Measurements from ENCODE around the gene CCNK. TPM values are rescaled to one million over a fixed set of nuclear protein-coding genes. Genes with fewer than 3 reads are reported as not detected.
A peak's percentile ranks its signal among the peaks of the same experiment; 100 is the strongest.

Gene CCNK
- total and polyA plus RNA-seq, 11 donors, result 9.1 to 35.3 (median 29.3) TPM

GRCh38 chr14:99513946-99514551 lies 32.8 kb downstream of the CCNK start:
- peaks cover 0 to 20% (median 8%) of the 10 kb centered on the region in 12 donors for H3K4me1 ChIP-seq
- intact Hi-C loops (cut with DNase I), result loop anchor here in 1 of 10 donors (10.0 kb wide), 1 partner anchor 371 kb away; no protein-coding TSS in a partner anchor
- ATAC-seq, result no peak

GRCh38 chr14:99514552-99515300 lies 33.5 kb downstream of the CCNK start:
- DNase-seq (peak in 4 of 5 donors; percentile 20 to 49 (median 24)), ATAC-seq (no peak)
- Histone ChIP-seq H3K4me1 (peaks cover 0 to 20% (median 8%) of the 10 kb centered on the region in 12 donors), H3K27ac (no peak overlapping the region), H3K9me3 (no peaks in the 10 kb centered on the region), H3K36me3 (peaks cover 0 to 52% (median 28%) of the 10 kb centered on the region in 9 donors), H3K27me3 (no peaks in the 10 kb centered on the region), H3K4me3 (no peak overlapping the region)
- WGBS, 4 donors, result 90 to 97% (median 92%) methylated on average over 10 to 20 of the region's 20 CpGs
- TF ChIP-seq CTCF (IDR thresholded peaks at IDR 0.05) (no peak), POLR2A (IDR thresholded peaks at IDR 0.05) (no peak)
- intact Hi-C loops (cut with DNase I), result loop anchor here in 1 of 10 donors (10.0 kb wide), 1 partner anchor 370 kb away; no protein-coding TSS in a partner anchor

More at GRCh38 chr14:99513946-99514551, 32.8 kb downstream of the CCNK start:
- TF ChIP-seq POLR2A (IDR thresholded peaks at IDR 0.05) (no peak), CTCF (IDR thresholded peaks at IDR 0.05) (no peak)
- DNase-seq, result peak in 4 of 5 donors; percentile 17 to 44 (median 20)
- no peak overlapping the region for H3K27ac ChIP-seq
- no peaks in the 10 kb centered on the region for H3K27me3 ChIP-seq
- H3K4me3 ChIP-seq, result no peak overlapping the region
- peaks cover 0 to 55% (median 35%) of the 10 kb centered on the region in 9 donors for H3K36me3 ChIP-seq
- WGBS, 4 donors, result 71 to 85% (median 81%) methylated on average over 12 to 13 of the region's 13 CpGs
- no peaks in the 10 kb centered on the region for H3K9me3 ChIP-seq

- Histone ChIP-seq H3K27ac (no peak overlapping the region), H3K9me3 (no peaks in the 10 kb centered on the region), H3K4me3 (no peak overlapping the region), H3K4me1 (peaks cover 0 to 19% (median 8%) of the 10 kb centered on the region in 12 donors), H3K27me3 (no peaks in the 10 kb centered on the region), H3K36me3 (peaks cover 0 to 47% (median 23%) of the 10 kb centered on the region in 9 donors)
- peak in 4 of 5 donors; percentile 14 to 52 (median 24) for DNase-seq
- no peak for ATAC-seq
- TF ChIP-seq POLR2A (IDR thresholded peaks at IDR 0.05) (no peak), CTCF (IDR thresholded peaks at IDR 0.05) (no peak)
- intact Hi-C loops (cut with DNase I), result loop anchor here in 1 of 10 donors (10.0 kb wide), 1 partner anchor 369 kb away; no protein-coding TSS in a partner anchor
- WGBS, 4 donors, result 87 to 91% (median 88%) methylated on average over 11 to 27 of the region's 27 CpGs
Observed at GRCh38 chr14:99515301-99516155, 34.3 kb downstream of the CCNK start.
